ENCODE measurements around the gene WAC.
"Not testable (repeated sequence)": the region's sequence is repeated elsewhere in the genome, so short reads cannot be mapped to it uniquely, and the experiment has no call there.

The WAC gene

DNA sequence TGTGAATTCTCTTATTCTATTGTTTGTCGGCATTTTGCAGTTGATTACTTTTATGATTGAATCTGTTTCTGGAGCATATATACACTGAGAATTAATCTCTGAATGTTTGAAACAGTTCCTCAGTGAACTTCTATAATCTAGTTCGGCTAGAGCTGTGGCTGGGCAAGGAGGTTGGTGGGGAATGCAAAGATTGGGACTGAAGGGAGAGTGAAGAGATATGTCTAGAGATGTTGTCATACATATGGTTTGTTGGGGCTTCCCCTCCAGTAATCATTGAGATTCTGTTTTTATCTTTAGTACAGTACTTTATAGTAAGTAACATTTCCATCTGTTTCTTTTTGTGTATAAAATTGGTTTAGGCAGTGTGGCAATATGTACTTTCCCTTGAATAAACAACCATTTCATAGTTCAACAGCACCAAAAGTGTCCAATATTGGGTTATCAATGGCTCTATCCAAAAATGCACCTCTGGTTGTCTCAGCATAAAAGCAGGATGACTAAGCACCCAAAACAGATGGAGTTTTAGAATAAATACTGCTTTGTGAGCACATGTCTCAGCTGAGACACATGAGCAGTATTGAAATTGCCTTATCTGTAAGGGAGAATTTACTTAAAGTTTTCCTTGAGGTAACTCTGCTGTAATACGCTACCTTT, 36.7 kb downstream of the WAC start:
- peak; percentile 48 for DNase-seq

GRCh38 chr10:28570598-28570997, 37.7 kb downstream of the WAC start:
- DNase-seq: no peak

GRCh38 chr10:28571265-28571664, 38.3 kb downstream of the WAC start:
- no peak for DNase-seq

DNA sequence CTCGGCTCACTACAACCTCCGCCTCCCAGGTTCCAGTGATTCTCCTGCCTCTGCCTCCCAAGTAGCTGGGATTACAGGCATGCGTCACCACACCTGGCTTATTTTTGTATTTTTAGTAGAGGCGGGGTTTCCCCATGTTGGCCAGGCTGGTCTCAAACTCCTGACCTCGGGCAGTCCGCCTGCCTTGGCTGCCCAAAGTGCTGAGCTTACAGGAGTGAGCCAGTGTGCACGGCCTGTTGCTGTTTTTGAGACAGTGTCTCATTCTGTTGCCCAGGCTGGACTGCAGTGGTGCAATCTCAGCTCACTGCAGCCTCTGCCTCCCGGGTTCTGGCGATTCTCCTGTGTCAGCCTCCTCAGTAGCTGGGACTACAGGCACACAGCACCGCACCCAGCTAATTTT, 41.3 kb downstream of the WAC start:
- not testable (repeated sequence) for DNase-seq

DNA sequence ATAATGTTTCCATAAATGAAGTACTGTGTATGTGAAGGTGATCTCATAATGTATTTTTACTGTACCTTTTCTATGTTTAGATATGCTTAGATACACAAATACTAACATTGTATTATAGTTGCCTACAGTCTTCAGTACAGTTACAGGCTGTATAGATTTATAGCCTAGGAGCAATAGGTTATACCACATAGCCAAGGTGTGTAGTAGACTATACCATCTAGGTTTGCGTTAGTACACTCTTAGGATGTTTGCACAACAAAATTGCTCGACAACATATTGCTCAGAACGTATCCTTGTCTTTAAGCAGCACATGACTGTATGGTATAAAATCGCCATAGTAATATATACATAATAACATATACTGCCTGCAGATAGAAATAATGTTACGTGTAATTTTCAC, 42.9 kb downstream of the WAC start:
- no peak for DNase-seq

GRCh38 chr10:28577506-28577905, 44.6 kb downstream of the WAC start:
- no peak for DNase-seq

DNA sequence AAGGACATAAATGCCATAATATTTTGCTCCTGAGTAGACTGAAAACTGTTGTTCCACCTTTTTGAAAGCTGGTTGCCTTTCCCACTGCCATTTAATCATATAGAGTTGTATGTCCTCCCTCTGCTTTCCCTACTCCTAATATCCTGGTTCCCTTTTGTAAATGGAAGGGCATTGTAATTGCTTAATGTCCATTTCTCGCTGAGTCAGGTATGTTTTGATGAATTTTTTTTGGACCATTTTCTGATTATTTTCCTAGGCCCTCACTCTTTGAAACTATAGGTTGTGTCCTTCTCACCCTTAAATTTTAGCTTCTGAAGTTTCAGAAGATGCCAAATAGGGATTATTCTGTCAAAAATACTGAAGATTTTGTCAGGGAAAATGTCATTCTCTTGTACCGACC, 45.5 kb downstream of the WAC start:
- DNase-seq: no peak

DNA sequence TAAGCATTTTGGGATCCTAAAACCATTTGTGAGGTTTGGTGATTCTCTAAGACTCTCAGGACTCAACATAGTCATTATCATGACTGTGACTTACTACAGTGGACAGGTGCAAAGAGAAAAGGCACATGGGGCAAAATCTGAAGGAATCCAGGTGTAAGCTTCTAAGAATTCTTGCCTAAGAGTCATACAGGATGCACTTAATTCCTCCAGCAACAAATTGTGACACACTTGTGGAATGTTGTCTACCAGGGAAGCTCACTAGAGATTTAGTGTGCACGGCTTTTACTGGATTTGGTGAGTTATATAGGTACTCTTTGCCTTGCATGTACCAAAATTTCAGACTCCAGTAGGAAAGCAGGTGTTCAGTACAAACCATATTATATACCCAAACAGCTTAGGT, 47.9 kb downstream of the WAC start:
- no peak for DNase-seq

- no peak for DNase-seq
Observed at GRCh38 chr10:28581916-28582315, 49.0 kb downstream of the WAC start.

DNA sequence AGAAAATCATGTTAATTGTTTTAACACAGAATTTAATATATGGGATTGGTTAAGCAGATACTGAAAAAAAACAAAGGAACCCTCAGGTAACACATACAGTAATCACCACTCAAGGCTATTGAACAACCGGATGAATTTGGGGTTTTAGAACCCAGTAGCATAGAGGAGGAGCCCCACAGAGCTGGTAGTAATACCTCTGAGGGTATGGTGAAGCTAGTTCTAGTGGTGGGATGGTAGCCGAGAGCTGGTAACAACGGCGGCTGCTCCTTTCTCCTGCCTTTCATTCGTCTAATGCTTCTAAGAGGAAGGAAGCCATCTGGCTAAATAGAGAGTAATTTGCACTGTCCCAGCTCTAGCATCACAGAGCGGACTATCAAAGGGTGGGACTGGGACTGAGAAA, 52.2 kb downstream of the WAC start:
- DNase-seq: no peak

DNA sequence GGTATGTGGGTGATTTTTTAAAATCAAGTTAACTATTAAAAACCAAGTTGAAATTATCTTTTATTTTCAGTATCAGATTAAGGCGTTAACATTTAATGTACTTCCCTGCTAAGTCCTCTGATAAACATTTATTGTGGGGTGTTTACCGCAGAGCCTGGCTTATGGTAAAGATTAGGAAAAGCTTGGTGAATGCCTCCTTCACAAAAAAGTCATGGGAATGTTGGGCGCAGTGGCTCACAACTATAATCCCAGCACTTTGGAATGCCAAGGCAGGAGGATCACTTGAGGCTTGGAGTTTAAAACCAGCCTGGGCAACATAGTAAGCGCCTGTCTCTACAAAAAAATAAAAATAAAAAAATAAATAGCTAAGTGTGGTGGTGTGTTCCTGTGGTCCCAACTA, 53.3 kb downstream of the WAC start:
- no peak for DNase-seq

DNA sequence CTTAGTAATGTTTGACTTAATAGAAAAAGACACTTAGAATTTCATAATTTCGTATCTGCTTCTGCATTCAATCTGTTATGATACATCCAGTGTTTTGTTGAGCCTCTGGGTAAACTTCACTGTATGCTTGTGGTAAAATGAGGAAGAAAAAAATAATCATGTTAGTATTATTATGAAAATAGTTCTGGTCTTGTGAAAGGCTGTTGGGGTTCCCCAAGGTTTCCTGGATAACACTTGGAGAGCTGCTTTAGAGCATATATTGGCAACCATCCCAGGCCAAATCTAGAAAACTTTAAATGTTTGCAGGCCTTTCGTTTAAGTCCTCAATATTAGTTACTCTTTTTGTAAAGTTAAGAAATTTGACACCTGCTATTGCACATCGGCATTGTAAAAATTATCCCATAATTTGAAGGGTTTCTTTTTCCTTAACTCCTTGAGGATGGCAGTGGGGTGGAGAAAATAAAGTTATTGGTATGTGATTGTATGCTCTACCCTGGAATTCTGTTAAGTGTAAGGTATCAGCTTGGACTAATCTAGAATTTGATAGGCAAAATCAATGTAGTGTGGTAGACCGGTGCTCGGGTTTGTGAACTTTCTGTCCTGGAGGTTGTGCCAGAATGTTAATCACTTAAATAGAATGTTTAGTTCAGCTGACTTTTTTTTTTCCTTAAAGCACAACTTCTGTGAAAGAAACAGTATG, 54.5 kb downstream of the WAC start:
- DNase-seq: no peak

DNA sequence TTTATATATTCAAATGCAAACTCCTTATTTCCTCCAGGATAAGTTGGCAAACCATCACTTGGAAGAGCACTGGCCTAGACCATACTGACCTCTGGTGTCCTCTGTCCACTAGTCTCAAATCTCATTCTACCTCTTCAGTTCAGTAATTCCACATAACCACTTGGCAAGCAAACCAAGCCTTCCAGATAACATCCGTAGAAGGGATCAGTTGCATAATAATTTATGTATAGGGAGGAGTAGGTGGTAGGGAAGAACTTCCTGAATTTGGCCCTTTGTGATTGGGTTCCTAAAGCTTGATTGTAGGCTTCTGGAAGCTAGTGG, 55.0 kb downstream of the WAC start:
- peak; percentile 78 for DNase-seq

DNA sequence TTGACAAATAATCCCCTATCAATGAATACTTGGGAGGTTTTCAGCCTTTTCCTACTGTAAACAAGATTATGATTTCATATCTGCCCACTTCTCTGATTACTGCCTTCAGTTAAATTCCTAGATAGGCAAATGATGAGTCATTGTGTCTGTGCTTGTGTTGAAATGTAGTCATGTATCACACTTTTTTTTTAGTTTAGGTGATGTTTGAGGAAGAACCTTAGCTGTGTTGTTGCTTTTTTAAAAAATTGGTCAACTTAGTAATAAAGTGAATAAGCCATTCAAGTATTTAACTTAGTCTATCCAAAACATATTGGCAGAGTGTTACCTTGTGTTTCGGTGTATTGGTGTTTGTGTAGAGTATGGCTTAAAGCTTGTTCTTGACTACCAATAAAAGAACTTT, 60.0 kb downstream of the WAC start:
- peak; percentile 57 for DNase-seq

- no peak for DNase-seq
Observed at GRCh38 chr10:28593811-28594210, 60.9 kb downstream of the WAC start.

GRCh38 chr10:28594406-28594805, 61.5 kb downstream of the WAC start:
- no peak for DNase-seq

DNA sequence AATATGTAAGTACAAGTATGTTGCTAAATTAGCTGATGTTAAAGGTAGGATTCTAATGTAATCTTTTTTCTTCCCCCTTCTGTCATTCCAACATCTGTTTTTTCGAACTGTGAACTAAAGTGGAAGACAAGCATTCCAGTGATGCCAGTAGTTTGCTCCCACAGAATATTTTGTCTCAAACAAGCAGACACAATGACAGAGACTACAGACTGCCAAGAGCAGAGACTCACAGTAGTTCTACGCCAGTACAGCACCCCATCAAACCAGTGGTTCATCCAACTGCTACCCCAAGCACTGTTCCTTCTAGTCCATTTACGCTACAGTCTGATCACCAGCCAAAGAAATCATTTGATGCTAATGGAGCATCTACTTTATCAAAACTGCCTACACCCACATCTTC, 62.7 kb downstream of the WAC start:
- DNase-seq: no peak

GRCh38 chr10:28600056-28600455, 67.1 kb downstream of the WAC start:
- no peak for DNase-seq

GRCh38 chr10:28601012-28601411, 68.1 kb downstream of the WAC start:
- DNase-seq: no peak

DNA sequence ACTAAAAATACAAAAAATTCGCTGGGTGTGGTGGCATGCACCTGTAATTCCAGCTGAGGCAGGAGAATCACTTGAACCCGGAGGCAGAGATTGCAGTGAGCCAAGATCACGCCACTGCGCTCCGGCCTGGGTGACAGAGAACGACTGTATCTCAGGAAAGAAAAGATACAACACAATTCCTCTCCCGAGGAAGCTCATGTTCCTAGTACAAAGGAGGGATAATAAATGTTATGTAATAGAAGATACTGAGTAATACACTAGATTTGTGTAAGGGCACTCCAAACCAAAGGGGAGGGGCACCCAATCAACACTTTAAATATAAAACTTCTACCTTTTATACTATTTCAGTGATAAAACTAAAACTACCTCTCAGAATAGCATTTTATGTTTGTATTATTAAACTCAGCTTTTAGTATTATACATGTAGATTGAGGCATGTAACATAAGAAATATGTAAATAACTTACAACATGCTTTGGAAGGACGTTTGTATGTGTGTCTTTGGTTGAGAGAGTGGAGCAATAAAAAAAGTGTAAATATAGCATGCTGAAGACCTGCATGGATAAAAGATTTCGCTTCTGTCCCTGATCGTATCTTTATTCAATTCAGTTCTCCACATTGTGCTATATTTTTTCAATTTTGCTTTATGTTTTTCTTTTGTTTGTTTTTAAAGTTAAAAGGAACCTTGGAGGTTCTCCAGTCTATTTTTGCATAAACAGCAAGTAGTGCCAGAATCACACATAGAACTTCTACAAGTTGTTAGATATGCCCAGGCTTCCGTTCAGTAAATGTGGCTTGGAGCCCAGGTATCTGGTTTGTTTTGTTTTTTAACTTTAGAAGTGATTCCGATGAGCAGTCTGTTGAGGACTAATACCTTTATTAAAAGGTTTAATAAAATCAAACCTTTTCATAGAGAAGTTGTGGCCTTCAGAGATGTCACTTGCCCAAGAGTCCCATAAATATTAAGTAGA, 71.9 kb downstream of the WAC start:
- DNase-seq: no peak

- no peak for DNase-seq
Observed at GRCh38 chr10:28606568-28606967, 73.7 kb downstream of the WAC start.

DNA sequence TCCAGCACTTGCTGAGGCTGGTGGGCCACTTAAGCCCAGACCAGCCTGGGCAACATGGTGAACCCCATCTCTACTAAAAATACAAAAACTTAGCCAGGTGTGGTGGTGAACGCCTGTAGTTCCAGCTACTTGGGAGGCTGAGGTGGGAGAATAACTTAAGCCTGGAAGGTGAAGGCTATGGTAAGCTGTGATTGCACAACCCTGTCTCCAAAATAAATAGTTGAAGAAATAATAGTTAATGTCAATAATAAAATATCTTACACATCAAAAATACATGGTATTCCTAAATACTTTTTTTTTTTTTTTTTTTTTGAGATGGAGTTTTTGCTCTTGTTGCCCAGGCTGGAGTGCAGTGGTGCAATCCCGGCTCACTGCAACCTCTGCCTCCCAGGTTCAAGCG, 76.7 kb downstream of the WAC start:
- not testable (repeated sequence) for DNase-seq

GRCh38 chr10:28612877-28613276, 80.0 kb downstream of the WAC start:
- no peak for DNase-seq

- no peak for DNase-seq
Observed at GRCh38 chr10:28616514-28616913, 83.6 kb downstream of the WAC start.

Measured in OCI-M1 (cell line).